Ishikawa (cell line): ENCODE data around the gene CNEP1R1.

Experiments used
- CEBPB ChIP-seq: IDR thresholded peaks from 2 replicates; pipeline ENCODE4 v1.6.1; 2012
- CREB1 ChIP-seq: IDR thresholded peaks from 2 replicates; pipeline ENCODE4 v1.6.1; 2012; ENCODE audit warnings: low read depth
- EGR1 ChIP-seq: IDR thresholded peaks from 2 replicates; pipeline ENCODE4 v1.6.1; 2012
- EP300 ChIP-seq: IDR thresholded peaks from 2 replicates; pipeline ENCODE4 v1.6.1; 2012; ENCODE audit warnings: borderline replicate concordance
- FOXM1 ChIP-seq: IDR thresholded peaks from 2 replicates; pipeline ENCODE4 v1.6.1; 2012; ENCODE audit warnings: low read depth, borderline replicate concordance
- NFIC ChIP-seq: IDR thresholded peaks from 2 replicates; pipeline ENCODE4 v1.6.1; 2012
- RAD21 ChIP-seq: IDR thresholded peaks from 2 replicates; pipeline ENCODE4 v1.6.1; 2012; ENCODE audit warnings: low read depth
- TAF1 ChIP-seq: IDR thresholded peaks from 2 replicates; pipeline ENCODE4 v1.6.1; 2012; ENCODE audit warnings: low read depth, mild to moderate bottlenecking
- TCF12 ChIP-seq: IDR thresholded peaks from 2 replicates; pipeline ENCODE4 v1.6.1; 2012; ENCODE audit warnings: low read depth
- TEAD4 ChIP-seq: IDR thresholded peaks from 2 replicates; pipeline ENCODE4 v1.6.1; 2012
- USF1 ChIP-seq: IDR thresholded peaks from 2 replicates; pipeline ENCODE4 v1.6.1; 2012
- YY1 ChIP-seq: IDR thresholded peaks from 2 replicates; pipeline ENCODE4 v1.6.1; 2012; ENCODE audit warnings: low read depth
- ZBTB7A ChIP-seq: IDR thresholded peaks from 2 replicates; pipeline ENCODE4 v1.6.1; 2012; ENCODE audit warnings: low read depth
- TF ChIP-seq, protein P1 (sequence below): IDR thresholded peaks from 2 replicates; pipeline ENCODE4 v1.6.1; 2012; ENCODE audit warnings: low read depth, mild to moderate bottlenecking
- TF ChIP-seq, protein P2 (sequence below): IDR thresholded peaks from 2 replicates; pipeline ENCODE4 v1.6.1; 2012

CNEP1R1 gene

DNA sequence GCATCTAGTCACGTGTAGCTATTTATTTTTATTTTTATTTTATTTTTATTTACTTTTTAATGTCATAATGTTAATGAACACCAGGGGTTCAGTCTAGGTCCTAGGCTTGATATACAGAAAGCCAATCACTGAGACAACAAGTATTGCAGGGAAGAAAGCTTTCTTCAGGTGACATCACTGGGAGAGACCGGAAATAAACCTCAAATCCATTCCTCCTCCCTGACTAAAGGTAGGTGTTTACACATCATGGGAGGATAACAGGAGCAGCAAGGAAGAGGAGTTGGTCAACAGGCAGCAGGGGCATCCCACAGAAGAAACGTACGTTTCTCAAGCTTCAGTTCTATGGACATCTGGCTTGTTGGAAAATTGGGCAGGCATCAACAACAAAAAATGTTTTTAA is 31.2 kb downstream of the CNEP1R1 start:
- TF ChIP-seq, protein P1, sequence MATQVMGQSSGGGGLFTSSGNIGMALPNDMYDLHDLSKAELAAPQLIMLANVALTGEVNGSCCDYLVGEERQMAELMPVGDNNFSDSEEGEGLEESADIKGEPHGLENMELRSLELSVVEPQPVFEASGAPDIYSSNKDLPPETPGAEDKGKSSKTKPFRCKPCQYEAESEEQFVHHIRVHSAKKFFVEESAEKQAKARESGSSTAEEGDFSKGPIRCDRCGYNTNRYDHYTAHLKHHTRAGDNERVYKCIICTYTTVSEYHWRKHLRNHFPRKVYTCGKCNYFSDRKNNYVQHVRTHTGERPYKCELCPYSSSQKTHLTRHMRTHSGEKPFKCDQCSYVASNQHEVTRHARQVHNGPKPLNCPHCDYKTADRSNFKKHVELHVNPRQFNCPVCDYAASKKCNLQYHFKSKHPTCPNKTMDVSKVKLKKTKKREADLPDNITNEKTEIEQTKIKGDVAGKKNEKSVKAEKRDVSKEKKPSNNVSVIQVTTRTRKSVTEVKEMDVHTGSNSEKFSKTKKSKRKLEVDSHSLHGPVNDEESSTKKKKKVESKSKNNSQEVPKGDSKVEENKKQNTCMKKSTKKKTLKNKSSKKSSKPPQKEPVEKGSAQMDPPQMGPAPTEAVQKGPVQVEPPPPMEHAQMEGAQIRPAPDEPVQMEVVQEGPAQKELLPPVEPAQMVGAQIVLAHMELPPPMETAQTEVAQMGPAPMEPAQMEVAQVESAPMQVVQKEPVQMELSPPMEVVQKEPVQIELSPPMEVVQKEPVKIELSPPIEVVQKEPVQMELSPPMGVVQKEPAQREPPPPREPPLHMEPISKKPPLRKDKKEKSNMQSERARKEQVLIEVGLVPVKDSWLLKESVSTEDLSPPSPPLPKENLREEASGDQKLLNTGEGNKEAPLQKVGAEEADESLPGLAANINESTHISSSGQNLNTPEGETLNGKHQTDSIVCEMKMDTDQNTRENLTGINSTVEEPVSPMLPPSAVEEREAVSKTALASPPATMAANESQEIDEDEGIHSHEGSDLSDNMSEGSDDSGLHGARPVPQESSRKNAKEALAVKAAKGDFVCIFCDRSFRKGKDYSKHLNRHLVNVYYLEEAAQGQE, result no peak
- TF ChIP-seq TCF12, result no peak
- no peak for TF ChIP-seq CREB1
- no peak for TF ChIP-seq TAF1
- no peak for TF ChIP-seq CEBPB

DNA sequence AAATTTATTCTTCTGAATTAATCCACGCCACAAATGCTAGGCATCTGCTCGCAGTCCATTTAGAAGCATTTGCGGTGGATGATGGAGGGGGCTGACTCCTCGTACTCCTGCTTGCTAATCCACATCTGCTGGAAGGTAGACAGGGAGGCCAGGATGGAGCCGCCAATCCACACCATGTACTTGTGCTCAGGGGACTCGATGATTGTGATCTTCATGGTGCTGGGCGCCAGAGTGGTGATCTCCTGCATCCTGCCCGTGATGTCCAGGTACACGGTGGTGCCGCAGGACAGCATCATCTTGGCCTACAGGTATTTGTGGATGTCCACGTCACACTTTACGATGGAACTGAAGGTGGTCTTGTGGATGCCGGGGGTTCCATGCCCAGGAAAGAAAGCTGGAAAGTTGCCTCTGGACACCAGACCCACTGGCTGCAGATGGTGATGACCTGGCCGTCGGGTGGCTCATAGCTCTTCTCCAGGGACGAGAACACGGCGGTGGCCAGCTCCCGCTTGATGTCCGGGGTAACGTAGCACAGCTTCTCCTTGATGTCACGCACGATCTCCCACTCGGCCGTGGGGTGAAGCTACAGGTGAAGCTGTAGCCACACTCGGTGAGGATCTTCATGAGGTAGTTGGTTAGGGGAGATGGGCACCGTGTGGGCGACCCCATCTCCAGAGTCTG is 33.2 kb downstream of the CNEP1R1 start:
- TF ChIP-seq YY1 (no peak), CREB1 (no peak), TEAD4 (no peak), CEBPB (no peak), TCF12 (no peak), TAF1 (no peak), RAD21 (no peak), USF1 (no peak), FOXM1 (no peak), EGR1 (no peak), NFIC (no peak), EP300 (no peak), ZBTB7A (no peak)
- TF ChIP-seq, protein P1, result no peak
- TF ChIP-seq, protein P2, sequence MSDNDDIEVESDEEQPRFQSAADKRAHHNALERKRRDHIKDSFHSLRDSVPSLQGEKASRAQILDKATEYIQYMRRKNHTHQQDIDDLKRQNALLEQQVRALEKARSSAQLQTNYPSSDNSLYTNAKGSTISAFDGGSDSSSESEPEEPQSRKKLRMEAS, result no peak

- TF ChIP-seq USF1 (no peak), EP300 (no peak)
Observed at GRCh38 chr16:50059111-50059510, 34.1 kb downstream of the CNEP1R1 start.

DNA sequence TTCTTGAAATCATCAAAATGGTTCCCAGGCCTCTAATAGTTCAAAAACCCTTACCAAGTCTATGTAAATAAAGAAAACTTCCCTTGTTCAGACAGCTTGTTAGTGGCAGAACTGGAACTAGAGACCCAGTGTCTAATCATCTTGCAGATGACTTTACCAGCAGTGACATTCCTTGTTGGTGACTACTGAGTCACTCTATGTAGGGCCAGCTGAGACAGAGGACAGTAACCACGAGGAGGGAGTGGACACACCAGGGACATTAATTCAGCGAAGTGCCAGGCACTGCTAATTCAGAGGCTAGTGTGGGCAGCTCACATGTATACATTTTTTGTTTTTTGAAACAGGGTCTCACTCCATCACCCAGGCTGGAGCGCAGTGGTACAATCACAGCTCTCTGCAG is 34.6 kb downstream of the CNEP1R1 start:
- no peak for TF ChIP-seq FOXM1
- TF ChIP-seq USF1, result no peak
- TF ChIP-seq, protein P2, result no peak
- no peak for TF ChIP-seq CREB1
- TF ChIP-seq CEBPB, result no peak
- no peak for TF ChIP-seq TEAD4
- TF ChIP-seq TAF1, result no peak
- no peak for TF ChIP-seq ZBTB7A
- no peak for TF ChIP-seq NFIC
- TF ChIP-seq RAD21, result no peak
- no peak for TF ChIP-seq TCF12
- TF ChIP-seq EGR1, result no peak
- no peak for TF ChIP-seq YY1
- TF ChIP-seq, protein P1, result no peak
- TF ChIP-seq EP300, result no peak
